ENCODE data around the gene RALGAPA1.
"Not testable (repeated sequence)": the region's sequence is repeated elsewhere in the genome, so short reads cannot be mapped to it uniquely, and the experiment has no call there.

Gene RALGAPA1

DNA sequence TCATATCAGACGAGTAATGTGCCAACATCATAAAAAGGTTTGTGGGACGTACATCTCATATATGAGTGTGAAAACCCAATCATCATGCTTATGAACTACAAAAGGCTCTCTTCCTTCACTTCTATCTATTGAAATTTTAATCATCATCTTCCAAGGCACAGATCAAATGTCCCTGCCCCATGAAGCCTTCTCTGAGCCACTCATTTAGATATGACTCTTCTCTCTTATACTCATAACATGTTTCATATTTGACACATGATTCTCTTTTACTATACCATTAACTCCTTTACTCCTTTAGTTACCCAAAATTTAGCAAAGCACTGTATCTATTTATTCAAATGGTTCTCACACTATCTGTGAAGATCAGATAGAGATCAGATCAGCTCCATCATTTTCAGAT, 22.2 kb downstream of the RALGAPA1 start:
- no peak for FAIRE-seq

DNA sequence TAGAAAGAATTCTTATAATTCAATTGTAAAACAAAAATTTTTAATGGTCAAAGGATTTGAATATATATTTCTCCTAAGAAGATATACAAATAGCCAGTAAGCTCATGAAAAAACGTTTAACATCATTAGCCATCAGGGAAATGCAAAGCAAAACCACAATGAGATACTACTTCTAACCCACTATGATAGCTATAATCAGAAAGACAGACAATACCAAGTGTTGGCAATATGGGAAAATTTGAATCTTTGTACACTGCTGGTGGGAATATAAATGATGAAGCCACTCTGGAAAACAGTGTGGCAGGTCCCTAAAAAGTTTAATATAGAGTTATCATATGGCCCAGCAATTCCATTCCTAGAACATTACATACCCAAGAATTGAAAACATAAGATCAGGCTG, 25.4 kb downstream of the RALGAPA1 start:
- DNase-seq (ENCODE audit: insufficient read length) (no peak), FAIRE-seq (no peak)
- TF ChIP-seq POLR2AphosphoS5 (IDR thresholded peaks at IDR 0.05; ENCODE audit: low read depth, low read length) (no peak), TAF1 (IDR thresholded peaks at IDR 0.05; ENCODE audit: borderline replicate concordance, low read depth, low read length) (no peak)

More for the DNA sequence above, 22.2 kb downstream of the RALGAPA1 start:
- no peak for TF ChIP-seq TAF1 (IDR thresholded peaks at IDR 0.05; ENCODE audit: borderline replicate concordance, low read depth, low read length)
- DNase-seq (ENCODE audit: insufficient read length), result no peak

DNA sequence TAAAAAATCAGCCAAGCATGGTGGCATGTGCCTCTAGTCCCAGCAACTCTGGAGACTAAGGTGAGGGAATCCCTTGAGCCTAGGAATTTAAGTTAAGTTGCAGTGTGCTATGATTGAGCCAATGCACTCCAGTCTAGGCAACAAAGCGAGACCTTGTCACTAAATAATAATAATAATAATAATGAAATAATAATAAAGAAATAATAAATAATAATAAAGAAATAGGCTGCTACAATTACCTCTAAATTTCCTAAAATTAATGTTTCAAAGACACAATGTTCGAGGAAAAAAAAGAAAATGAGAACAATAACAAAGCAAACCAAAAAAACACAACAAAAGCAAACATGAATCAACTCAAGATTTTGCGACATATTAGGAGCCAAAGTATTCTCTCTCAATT, 29.7 kb downstream of the RALGAPA1 start:
- no peak for DNase-seq (ENCODE audit: insufficient read length)
- FAIRE-seq, result no peak
- TF ChIP-seq POLR2A (IDR thresholded peaks at IDR 0.05; ENCODE audit: low read depth, low read length), result no peak
- no peak for TF ChIP-seq POLR2AphosphoS5 (IDR thresholded peaks at IDR 0.05; ENCODE audit: low read depth, low read length)
- no peak for TF ChIP-seq TAF1 (IDR thresholded peaks at IDR 0.05; ENCODE audit: borderline replicate concordance, low read depth, low read length)

DNA sequence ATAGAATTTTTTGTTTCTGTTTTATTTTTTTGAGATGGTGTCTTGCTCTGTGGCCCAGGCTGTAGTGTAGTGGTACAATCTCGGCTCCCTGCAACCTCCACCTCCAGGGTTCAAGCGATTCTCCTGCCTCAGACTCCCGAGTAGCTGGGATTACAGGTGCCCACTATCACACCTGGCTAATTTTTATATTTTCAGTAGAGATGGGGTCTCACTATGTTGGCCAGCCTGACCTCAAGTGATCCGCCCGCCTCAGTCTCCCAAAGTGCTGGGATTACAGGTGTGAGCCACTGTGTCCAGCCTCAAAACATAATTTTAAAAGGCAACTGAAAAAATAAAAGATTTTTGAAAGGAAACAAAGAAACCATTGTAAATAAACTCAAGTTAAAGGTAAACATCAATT, 31.5 kb downstream of the RALGAPA1 start:
- FAIRE-seq; DNase-seq (ENCODE audit: insufficient read length): not testable (repeated sequence)

DNA sequence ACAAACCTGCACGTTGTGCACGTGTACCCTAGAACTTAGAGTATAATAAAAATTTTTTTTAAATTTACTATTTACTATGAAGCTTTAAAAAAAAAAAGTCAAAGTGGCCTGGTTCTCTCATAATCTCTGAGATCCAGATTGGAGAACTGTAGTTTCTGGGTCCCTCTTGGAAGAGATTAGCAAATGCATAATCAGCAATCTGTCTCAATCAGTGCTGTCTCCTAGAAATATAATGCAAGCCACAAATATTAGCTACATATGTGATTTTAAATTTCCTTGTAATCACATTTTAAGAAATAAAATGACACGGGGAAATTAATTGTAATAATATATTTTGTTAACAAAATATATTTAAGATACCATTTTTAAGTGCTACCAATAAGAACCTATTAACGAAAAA, 32.3 kb downstream of the RALGAPA1 start:
- DNase-seq (ENCODE audit: insufficient read length) (no peak), FAIRE-seq (no peak)
- TF ChIP-seq TAF1 (IDR thresholded peaks at IDR 0.05; ENCODE audit: borderline replicate concordance, low read depth, low read length), result no peak
- no peak for TF ChIP-seq POLR2A (IDR thresholded peaks at IDR 0.05; ENCODE audit: low read depth, low read length)
- no peak for TF ChIP-seq POLR2AphosphoS5 (IDR thresholded peaks at IDR 0.05; ENCODE audit: low read depth, low read length)

DNA sequence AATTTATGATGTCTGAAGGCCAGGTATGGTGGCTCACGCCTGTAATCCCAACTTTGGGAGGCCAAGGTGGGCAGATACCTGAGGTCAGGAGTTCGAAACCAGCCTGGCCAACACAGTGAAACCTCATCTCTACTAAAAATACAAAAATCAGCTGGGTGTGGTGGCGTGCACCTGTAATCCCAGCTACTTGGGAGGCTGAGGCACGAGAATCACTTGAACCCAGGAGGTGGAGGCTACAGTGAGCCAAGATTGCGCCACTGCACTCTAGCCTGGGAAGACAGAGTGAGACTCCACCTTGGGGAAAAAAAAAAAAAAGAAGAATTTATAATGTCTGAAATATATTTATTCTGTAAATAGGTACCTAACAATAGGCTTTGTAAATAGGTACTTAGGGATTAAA, 33.0 kb downstream of the RALGAPA1 start:
- FAIRE-seq; DNase-seq (ENCODE audit: insufficient read length): not testable (repeated sequence)

DNA sequence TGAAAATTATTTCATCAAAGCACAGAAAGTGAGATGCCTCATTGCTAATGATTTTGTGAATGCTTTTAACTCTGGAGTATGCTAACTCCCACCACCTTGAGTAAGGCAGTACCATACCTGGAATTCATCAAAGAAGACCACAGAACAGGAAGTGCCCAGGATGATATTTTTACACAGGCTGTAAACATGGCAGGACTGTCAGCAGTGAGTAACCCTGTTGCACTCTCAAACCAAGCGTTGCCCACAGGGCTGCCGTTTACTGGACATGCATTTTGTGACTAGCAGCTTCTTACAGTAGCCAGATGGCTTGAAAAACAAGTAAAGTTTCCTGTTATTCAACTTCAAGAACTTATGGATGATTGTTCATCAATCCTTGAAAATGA, 42.4 kb downstream of the RALGAPA1 start:
- DNase-seq (ENCODE audit: insufficient read length) (no peak), FAIRE-seq (no peak)
- TF ChIP-seq TAF1 (IDR thresholded peaks at IDR 0.05; ENCODE audit: borderline replicate concordance, low read depth, low read length) (no peak), POLR2A (IDR thresholded peaks at IDR 0.05; ENCODE audit: low read depth, low read length) (no peak), POLR2AphosphoS5 (IDR thresholded peaks at IDR 0.05; ENCODE audit: low read depth, low read length) (no peak)

DNA sequence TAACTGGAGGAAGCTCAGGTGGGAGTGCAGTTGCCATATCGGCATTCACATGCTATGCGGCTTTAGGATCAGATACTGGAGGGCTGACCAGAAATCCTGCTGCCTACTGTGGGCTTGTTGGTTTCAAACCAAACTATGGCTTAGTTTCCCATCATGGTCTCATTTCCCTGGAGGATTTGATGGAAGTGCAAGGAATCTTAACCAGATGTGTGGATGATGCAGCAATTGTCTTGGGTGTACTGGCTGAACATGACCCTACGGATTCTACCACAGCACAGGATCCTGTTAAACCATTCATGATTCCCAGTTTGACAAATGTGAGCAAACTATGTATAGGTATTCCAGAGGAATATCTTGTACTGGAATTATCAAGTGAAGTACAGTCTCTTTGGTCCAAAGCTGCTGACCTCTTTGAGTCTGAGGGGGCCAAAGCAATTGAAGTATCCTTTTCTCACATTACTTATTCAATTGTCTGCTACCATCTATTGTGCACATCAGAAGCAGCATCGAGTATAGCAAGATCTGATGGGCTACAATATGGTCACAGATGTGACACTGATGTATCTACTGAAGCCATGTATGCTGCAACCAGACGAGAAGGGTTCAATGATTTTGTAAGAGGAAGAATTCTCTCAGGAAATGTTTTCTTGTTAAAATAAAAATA, 42.9 kb downstream of the RALGAPA1 start:
- FAIRE-seq, result no peak
- no peak for DNase-seq (ENCODE audit: insufficient read length)
- TF ChIP-seq POLR2AphosphoS5 (IDR thresholded peaks at IDR 0.05; ENCODE audit: low read depth, low read length) (no peak), POLR2A (IDR thresholded peaks at IDR 0.05; ENCODE audit: low read depth, low read length) (no peak), TAF1 (IDR thresholded peaks at IDR 0.05; ENCODE audit: borderline replicate concordance, low read depth, low read length) (no peak)

DNA sequence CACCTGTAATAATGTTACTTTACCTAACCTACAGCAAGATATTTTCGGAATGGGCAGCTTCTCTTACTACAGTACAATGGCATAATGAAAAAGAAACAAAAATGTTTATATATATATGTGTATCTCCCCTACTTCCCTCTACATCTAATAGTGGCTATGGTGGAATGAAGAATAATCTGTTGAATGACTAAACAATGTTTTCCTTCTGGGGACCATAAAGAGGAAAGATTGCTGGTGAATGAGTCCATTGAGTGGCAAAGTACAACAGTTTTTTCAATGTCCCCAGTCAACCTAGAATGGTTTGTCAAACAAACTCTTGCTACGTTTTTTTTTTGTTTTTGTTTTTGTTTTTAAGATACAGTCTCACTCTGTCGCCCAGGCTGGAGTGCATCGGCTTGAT, 47.2 kb downstream of the RALGAPA1 start:
- FAIRE-seq, result no peak
- TF ChIP-seq POLR2A (IDR thresholded peaks at IDR 0.05; ENCODE audit: low read depth, low read length), result no peak
- TF ChIP-seq TAF1 (IDR thresholded peaks at IDR 0.05; ENCODE audit: borderline replicate concordance, low read depth, low read length), result no peak
- no peak for TF ChIP-seq POLR2AphosphoS5 (IDR thresholded peaks at IDR 0.05; ENCODE audit: low read depth, low read length)

DNA sequence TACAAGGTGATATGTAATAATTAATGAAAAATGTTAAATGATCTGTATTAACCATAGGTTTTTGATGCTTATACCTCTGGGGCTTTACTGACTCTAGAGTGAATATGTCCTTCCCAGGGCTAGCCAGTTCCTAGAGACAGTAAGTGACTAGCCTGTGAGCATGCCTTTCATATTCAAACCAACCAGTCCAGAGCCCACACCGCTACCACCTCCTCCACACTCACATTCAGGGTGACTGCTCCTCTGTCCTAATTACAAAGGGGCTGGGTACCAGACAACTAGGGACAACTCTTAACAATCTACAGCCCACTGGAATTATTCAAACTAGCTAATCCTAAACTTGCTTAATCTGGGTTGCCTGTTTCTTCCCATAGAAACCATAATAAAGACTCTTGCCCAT, 49.0 kb downstream of the RALGAPA1 start:
- DNase-seq (ENCODE audit: insufficient read length) (no peak), FAIRE-seq (no peak)
- TF ChIP-seq POLR2AphosphoS5 (IDR thresholded peaks at IDR 0.05; ENCODE audit: low read depth, low read length) (no peak), TAF1 (IDR thresholded peaks at IDR 0.05; ENCODE audit: borderline replicate concordance, low read depth, low read length) (no peak), POLR2A (IDR thresholded peaks at IDR 0.05; ENCODE audit: low read depth, low read length) (no peak)

More for the DNA sequence above, 47.2 kb downstream of the RALGAPA1 start:
- DNase-seq (ENCODE audit: insufficient read length), result no peak

DNA sequence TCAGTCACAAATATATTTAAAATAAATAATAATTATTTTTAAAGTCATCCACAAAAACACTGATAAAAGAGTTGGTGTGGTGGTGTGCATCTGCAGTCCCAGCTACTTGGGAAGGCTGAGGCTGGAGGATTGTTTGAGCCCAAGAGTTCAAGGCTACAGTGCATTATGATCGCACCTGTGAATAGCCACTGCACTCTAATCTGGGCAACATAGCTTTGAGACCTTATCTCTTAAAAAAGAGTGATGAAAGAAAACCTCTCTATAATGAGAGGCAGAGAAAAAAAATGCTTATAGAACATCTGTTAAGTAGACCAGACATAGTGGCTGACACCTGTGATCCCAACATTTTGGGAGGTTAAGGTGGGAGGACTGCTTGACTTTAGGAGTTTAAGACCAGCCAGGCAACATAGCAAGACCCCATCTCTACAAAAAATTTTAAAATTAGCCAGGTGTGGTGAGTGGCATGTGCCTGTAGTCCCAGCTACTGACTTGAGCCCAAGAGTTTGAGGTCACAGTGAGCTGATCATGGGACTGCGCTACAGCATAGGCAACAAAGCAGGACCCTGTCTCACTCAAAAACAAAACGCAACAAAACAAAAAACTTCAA, 50.5 kb downstream of the RALGAPA1 start:
- no peak for FAIRE-seq
- TF ChIP-seq POLR2AphosphoS5 (IDR thresholded peaks at IDR 0.05; ENCODE audit: low read depth, low read length) (no peak), POLR2A (IDR thresholded peaks at IDR 0.05; ENCODE audit: low read depth, low read length) (no peak), TAF1 (IDR thresholded peaks at IDR 0.05; ENCODE audit: borderline replicate concordance, low read depth, low read length) (no peak)
- no peak for DNase-seq (ENCODE audit: insufficient read length)

DNA sequence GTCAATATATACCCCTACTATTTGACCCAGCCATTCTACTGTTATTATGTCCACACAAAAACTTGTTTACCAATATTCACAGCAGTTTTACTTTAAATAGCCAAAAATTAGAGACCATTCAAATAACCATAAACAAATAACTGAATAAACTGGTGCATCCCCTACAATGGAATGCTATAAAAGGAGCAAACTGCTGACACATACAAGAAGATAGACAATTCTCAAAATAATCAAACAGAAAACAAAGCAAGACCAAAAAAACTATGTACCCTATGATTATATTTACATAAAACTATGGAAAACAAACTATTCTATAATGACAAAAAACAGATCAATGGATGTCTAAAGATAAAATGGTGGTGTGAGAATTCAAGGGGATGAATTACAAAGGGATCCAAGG, 54.4 kb downstream of the RALGAPA1 start:
- no peak for FAIRE-seq
- no peak for DNase-seq (ENCODE audit: insufficient read length)
- no peak for TF ChIP-seq POLR2A (IDR thresholded peaks at IDR 0.05; ENCODE audit: low read depth, low read length)
- no peak for TF ChIP-seq POLR2AphosphoS5 (IDR thresholded peaks at IDR 0.05; ENCODE audit: low read depth, low read length)
- TF ChIP-seq TAF1 (IDR thresholded peaks at IDR 0.05; ENCODE audit: borderline replicate concordance, low read depth, low read length), result no peak

DNA sequence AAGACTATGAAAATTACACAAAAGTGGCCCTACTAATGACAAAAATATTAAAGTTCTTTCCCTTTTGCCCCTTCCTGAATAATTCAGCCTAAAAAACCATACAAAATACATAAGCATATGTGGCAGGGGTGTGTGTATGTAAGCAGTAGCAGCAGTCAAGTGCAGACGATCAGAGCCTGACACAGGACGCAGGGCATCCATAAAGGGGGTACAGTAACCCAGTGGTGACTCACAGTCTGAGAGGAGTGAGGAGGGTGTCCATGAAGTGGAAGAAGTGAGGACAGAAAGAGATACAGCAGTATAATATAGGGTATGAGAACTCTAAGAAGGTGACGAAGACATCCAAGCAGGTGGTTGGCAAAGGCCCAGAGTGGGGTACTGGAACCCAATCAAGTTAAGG, 56.7 kb downstream of the RALGAPA1 start:
- FAIRE-seq (no peak), DNase-seq (ENCODE audit: insufficient read length) (no peak)
- no peak for TF ChIP-seq TAF1 (IDR thresholded peaks at IDR 0.05; ENCODE audit: borderline replicate concordance, low read depth, low read length)
- no peak for TF ChIP-seq POLR2A (IDR thresholded peaks at IDR 0.05; ENCODE audit: low read depth, low read length)
- no peak for TF ChIP-seq POLR2AphosphoS5 (IDR thresholded peaks at IDR 0.05; ENCODE audit: low read depth, low read length)

Measured in GM12892 (cell line).